HepG2 (cell line): ENCODE measurements around the gene OR5P2. TPM values are rescaled to one million over a fixed set of nuclear protein-coding genes. Genes with fewer than 3 reads are reported as not detected.

Experiments
- ATAC-seq: fragments of 200-7000 bp; cut with Tn5 transposase; 3 replicates; pipeline ENCODE4 v1.9.1; 2020; ENCODE audit warnings: mild to moderate bottlenecking, moderate library complexity
- BruUV-seq: library from RNA; stranded (reverse); fragments of 400-500 nt; replicated peaks from 2 replicates; lab custom pipeline; 2021; lab: Mats Ljungman, UMichigan
- CTCF ChIA-PET: fragments of 300-600 bp; formaldehyde crosslinking; extraction: SDS; loops from one replicate; lab custom pipeline; 2021; ENCODE audit warnings: low total read pairs, inconsistent platforms, low intra/inter-chr PET ratio; lab: Yijun Ruan, JAX
- POLR2A ChIA-PET: fragments of 350-600 bp; sonication (Branson Sonifier 250); formaldehyde crosslinking; loops from one replicate; lab custom pipeline; 2020; ENCODE audit warnings: antibody characterized with exemption, inconsistent platforms; lab: Yijun Ruan, JAX
- DNase-seq: peaks from one replicate; pipeline ENCODE4 v3.0.0-alpha.2; 2015; ENCODE audit warnings: low spot score
- FAIRE-seq: peaks from 3 replicates; lab custom pipeline; 2011; peaks lifted over from hg19 to GRCh38; lab: Jason Lieb, UNC
- H2AFZ ChIP-seq: one replicate; pipeline ENCODE4 v1.6.1; 2011; ENCODE audit warnings: low read length, inconsistent platforms
- H3K27ac ChIP-seq: fragments of 300-600 bp; 3 replicates; pipeline ENCODE4 v1.8.0; 2011; ENCODE audit warnings: mixed run types, mild to moderate bottlenecking, mixed read lengths, low read length, inconsistent platforms; ENCODE audit not compliant: insufficient read depth; ENCODE audit errors: extremely low read length
- H3K27me3 ChIP-seq, 2 experiments: fragments of 200-600 bp in 1 of 2; 2 replicates in 1 of 2; 3 replicates in 1 of 2; pipeline versions ENCODE4 v1.6.0 to v1.8.0; 2011; ENCODE audit warnings: low read length in 2 of 2, mild to moderate bottlenecking in 2 of 2, moderate library complexity in 2 of 2, inconsistent platforms in 1 of 2; ENCODE audit not compliant: insufficient read depth in 2 of 2, control insufficient read depth in 1 of 2
- H3K36me3 ChIP-seq, 2 experiments: fragments of 200-600 bp in 1 of 2; replicated peaks in 1 of 2; 2 replicates in 1 of 2; 3 replicates in 1 of 2; pipeline versions ENCODE4 v1.5.1 to v1.8.0; 2011; ENCODE audit warnings: low read length in 2 of 2, inconsistent platforms in 1 of 2; ENCODE audit not compliant: insufficient read depth in 2 of 2, control insufficient read depth in 1 of 2
- H3K4me1 ChIP-seq: 2 replicates; pipeline ENCODE4 v1.5.1; 2012; ENCODE audit warnings: low read length, inconsistent platforms; ENCODE audit not compliant: insufficient read depth
- H3K4me2 ChIP-seq: 2 replicates; pipeline ENCODE4 v1.6.0; 2011; ENCODE audit warnings: low read depth, low read length, inconsistent platforms
- H3K4me3 ChIP-seq, 3 experiments: fragments of 200-600 bp in 1 of 3; sonication (generic), shearing (Covaris generic) in 1 of 3; replicated peaks in 1 of 3; 2 replicates each; pipeline ENCODE4 v1.5.1; 2011 to 2016; ENCODE audit warnings: low read length in 3 of 3, inconsistent platforms in 2 of 3, low read depth in 2 of 3, mild to moderate bottlenecking in 2 of 3, control low read depth in 1 of 3, mixed read lengths in 1 of 3; ENCODE audit not compliant: insufficient read depth in 1 of 3
- H3K79me2 ChIP-seq: one replicate; pipeline ENCODE4 v1.6.1; 2011; ENCODE audit warnings: low read length, inconsistent platforms; ENCODE audit not compliant: insufficient read depth
- H3K9ac ChIP-seq: 2 replicates; pipeline ENCODE4 v1.6.0; 2011; ENCODE audit warnings: mild to moderate bottlenecking, low read depth, low read length, inconsistent platforms; ENCODE audit not compliant: insufficient read depth
- H3K9me3 ChIP-seq: 2 replicates; pipeline ENCODE4 v1.5.1; 2012; ENCODE audit warnings: mild to moderate bottlenecking, low read length
- H4K20me1 ChIP-seq: 2 replicates; pipeline ENCODE4 v1.6.0; 2011; ENCODE audit warnings: inconsistent platforms, mild to moderate bottlenecking, low read length, moderate library complexity; ENCODE audit not compliant: insufficient read depth
- CENPX ChIP-seq: sonication (generic); formaldehyde crosslinking; IDR thresholded peaks from 2 replicates; pipeline ENCODE4 v1.9.0; 2021; ENCODE audit warnings: mild to moderate bottlenecking, missing genetic modification reagents, moderate library complexity
- DPF2 ChIP-seq: sonication (generic); formaldehyde crosslinking; IDR thresholded peaks from 2 replicates; pipeline ENCODE4 v1.4.0; 2020; ENCODE audit warnings: mild to moderate bottlenecking, low read depth, missing genetic modification reagents, borderline replicate concordance
- EED ChIP-seq: sonication (generic); formaldehyde crosslinking; IDR thresholded peaks from 2 replicates; pipeline ENCODE4 v1.5.0; 2020; ENCODE audit warnings: mild to moderate bottlenecking, missing genetic modification reagents
- EHMT2 ChIP-seq: fragments of 200-600 bp; sonication (generic); IDR thresholded peaks from 2 replicates; pipeline ENCODE4 v1.7.0; 2017; ENCODE audit warnings: antibody characterized with exemption, low read depth, low read length, borderline replicate concordance
- GATA4 ChIP-seq: sonication (generic); IDR thresholded peaks from 2 replicates; pipeline ENCODE4 v1.6.1; 2016; ENCODE audit warnings: antibody characterized with exemption, low read depth, borderline replicate concordance
- NRL ChIP-seq: sonication (generic); formaldehyde crosslinking; IDR thresholded peaks from 2 replicates; pipeline ENCODE4 v1.5.0; 2020; ENCODE audit warnings: missing genetic modification reagents, mild to moderate bottlenecking, moderate library complexity, borderline replicate concordance
- STAT6 ChIP-seq: sonication (generic); formaldehyde crosslinking; IDR thresholded peaks from 2 replicates; pipeline ENCODE4 v1.4.0; 2020; ENCODE audit warnings: missing genetic modification reagents, mild to moderate bottlenecking, borderline replicate concordance
- ZNF414 ChIP-seq: sonication (generic); formaldehyde crosslinking; IDR thresholded peaks from 2 replicates; pipeline ENCODE4 v1.5.0; 2020; ENCODE audit warnings: missing genetic modification reagents
- ZNF646 ChIP-seq: sonication (generic); formaldehyde crosslinking; IDR thresholded peaks from 2 replicates; pipeline ENCODE4 v1.9.0; 2021; ENCODE audit warnings: mild to moderate bottlenecking, missing genetic modification reagents
- ZUFSP ChIP-seq: sonication (generic); formaldehyde crosslinking; IDR thresholded peaks from 2 replicates; pipeline ENCODE4 v1.9.0; 2021; ENCODE audit warnings: missing genetic modification reagents, mild to moderate bottlenecking, borderline replicate concordance
- WGBS: methylation state at CpG from one replicate; pipeline ENCODE4 v1.1.6; 2017; ENCODE audit warnings: low lambda C conversion rate; 5-methylcytosine and 5-hydroxymethylcytosine counted together
- in situ Hi-C: cut with HindIII; loops from 2 replicates; pipeline ENCODE4 v1.10.0; 2017; ENCODE audit warnings: low pct_unique_long_range_greater_than_20kb; ENCODE audit not compliant: extremely low pct_ligation_motif_present
- intact Hi-C: fragments of 100-400 bp; cut with micrococcal nuclease; formaldehyde crosslinking; loops from one replicate; pipeline ENCODE4 v1.10.0; 2022; ENCODE audit not compliant: unreplicated experiment
- polyA plus RNA-seq, 8 experiments: library from polyadenylated mRNA; depleted of rRNA in 3 of 8; stranded (reverse) in 7 of 8; unstranded in 1 of 8; fragments of >200 nt; fragmentation: Illumina TruSeq in 4 of 8; extraction: Trizol in 4 of 8; gene quantifications; 2 replicates each; pipeline versions ENCODE4 v1.2.1 to v1.2.3, GENCODE V29; 2011 to 2016; ENCODE audit warnings: low read depth in 4 of 8, missing spikeins in 1 of 8, mixed read lengths in 1 of 8; ENCODE audit not compliant: insufficient read depth in 1 of 8
- total RNA-seq, 5 experiments: library from RNA; depleted of rRNA; stranded (reverse); fragments of >200 nt; fragmentation: Illumina TruSeq; extraction: Trizol; gene quantifications; 2 replicates each; pipeline ENCODE4 v1.2.3, GENCODE V29; 2016; ENCODE audit warnings: low read depth in 1 of 5

Gene OR5P2
- total and polyA plus RNA-seq, 2 of the 13 experiments (the other 11 are each of a cell fraction or from before 2014, with no cell fraction given): not detected

GRCh38 chr11:7844986-7845385 lies 48.2 kb upstream of the OR5P2 start:
- CTCF ChIA-PET: no interaction called here
- Histone ChIP-seq H4K20me1 (no peaks in the 10 kb centered on the region), H3K9me3 (no peaks in the 10 kb centered on the region), H3K36me3 (no peaks in the 10 kb centered on the region), H3K4me3 (no peak overlapping the region), H3K9ac (no peak overlapping the region), H3K27ac (no peak overlapping the region), H3K27me3 (no peaks in the 10 kb centered on the region), H3K4me1 (no peaks in the 10 kb centered on the region), H3K4me2 (no peak overlapping the region), H2AFZ (no peak overlapping the region), H3K79me2 (no peaks in the 10 kb centered on the region)
- under 1% methylated on average over 3 of the region's 3 CpGs for WGBS
- FAIRE-seq (no peak), ATAC-seq (no peak), DNase-seq (no peak)
- in situ Hi-C loops (no loop called here), intact Hi-C loops (no loop called here)
- POLR2A ChIA-PET: no interaction called here
- TF ChIP-seq ZNF414 (CRISPR knock-in tag) (no peak), CENPX (no peak), GATA4 (no peak), EED (CRISPR knock-in tag) (no peak), DPF2 (CRISPR knock-in tag) (no peak), NRL (no peak), ZNF646 (CRISPR knock-in tag) (no peak), EHMT2 (no peak), ZUFSP (no peak), STAT6 (CRISPR knock-in tag) (no peak)
- no TSS peak for BruUV-seq
